ENCODE measurements around the gene ANKIB1.

GRCh38 chr7:92289321-92289720 lies 43.5 kb downstream of the ANKIB1 start:
- no peak for TF ChIP-seq CTCF (conservative IDR thresholded peaks at IDR 0.05; ENCODE audit: low read length)
- TF ChIP-seq EZH2phosphoT487 (IDR thresholded peaks at IDR 0.05; ENCODE audit: borderline replicate concordance), result no peak

All from Loucy (cell line).